Measurements from ENCODE around the gene FNBP1. TPM values are rescaled to one million over a fixed set of nuclear protein-coding genes. Genes with fewer than 3 reads are reported as not detected.

Gene FNBP1
- total and polyA plus RNA-seq, 2 experiments from 2014 or later, result 17.8 to 22.6 TPM

GRCh38 chr9:129868023-129868871 is 174.7 kb downstream of the FNBP1 start:
- 83 to 85% methylated on average over 43 to 47 of the region's 48 CpGs for WGBS, 2 experiments (ENCODE audit: low coverage in 1 of 2, low lambda C conversion rate in 2 of 2, missing lambda C conversion rate in 2 of 2)
- H3K79me2 ChIP-seq (ENCODE audit: insufficient read depth), result no peaks in the 10 kb centered on the region
- no peak for DNase-seq
- no peak overlapping the region for H3K4me3 ChIP-seq
- no peaks in the 10 kb centered on the region for H3K27me3 ChIP-seq (replicated peaks; ENCODE audit: insufficient read depth)
- no peaks in the 10 kb centered on the region for H4K20me1 ChIP-seq (ENCODE audit: insufficient read depth)
- no peaks in the 10 kb centered on the region for H3F3A ChIP-seq (ENCODE audit: insufficient read depth)
- TF ChIP-seq EZH2phosphoT487 (IDR thresholded peaks at IDR 0.05; ENCODE audit: insufficient read depth, low read depth), result no peak
- TF ChIP-seq EZH2 (IDR thresholded peaks at IDR 0.05; ENCODE audit: insufficient read depth, poor library complexity, severe bottlenecking), result no peak
- H3K4me1 ChIP-seq (ENCODE audit: insufficient read depth), result no peaks in the 10 kb centered on the region
- H3K9ac ChIP-seq, result no peak overlapping the region
- H3K36me3 ChIP-seq (ENCODE audit: low read depth), result no peaks in the 10 kb centered on the region
- no peak overlapping the region for H3K4me2 ChIP-seq (ENCODE audit: unreplicated experiment)
- in situ Hi-C loops (cut with MboI), result no loop called here
- no peaks in the 10 kb centered on the region for H3K9me2 ChIP-seq (ENCODE audit: insufficient read depth)
- no peak overlapping the region for H3K27ac ChIP-seq
- H3K9me3 ChIP-seq (ENCODE audit: low read depth), result no peaks in the 10 kb centered on the region
- no peak overlapping the region for H2AFZ ChIP-seq

GRCh38 chr9:129867136-129868022 is 175.6 kb downstream of the FNBP1 start:
- Histone ChIP-seq H3K79me2 (ENCODE audit: insufficient read depth) (no peaks in the 10 kb centered on the region), H3F3A (ENCODE audit: insufficient read depth) (no peaks in the 10 kb centered on the region), H3K4me1 (ENCODE audit: insufficient read depth) (no peaks in the 10 kb centered on the region), H3K36me3 (ENCODE audit: low read depth) (no peaks in the 10 kb centered on the region), H3K9me2 (ENCODE audit: insufficient read depth) (no peaks in the 10 kb centered on the region), H3K9me3 (ENCODE audit: low read depth) (no peaks in the 10 kb centered on the region), H3K27me3 (replicated peaks; ENCODE audit: insufficient read depth) (no peaks in the 10 kb centered on the region), H4K20me1 (ENCODE audit: insufficient read depth) (no peaks in the 10 kb centered on the region), H3K4me3 (no peak overlapping the region), H3K4me2 (ENCODE audit: unreplicated experiment) (no peak overlapping the region), H3K9ac (no peak overlapping the region), H2AFZ (no peak overlapping the region), H3K27ac (no peak overlapping the region)
- in situ Hi-C loops (cut with MboI), result no loop called here
- 77 to 83% methylated on average over 15 to 17 of the region's 17 CpGs for WGBS, 2 experiments (ENCODE audit: low coverage in 1 of 2, low lambda C conversion rate in 2 of 2, missing lambda C conversion rate in 2 of 2)
- no peak for TF ChIP-seq EZH2 (IDR thresholded peaks at IDR 0.05; ENCODE audit: insufficient read depth, poor library complexity, severe bottlenecking)
- TF ChIP-seq EZH2phosphoT487 (IDR thresholded peaks at IDR 0.05; ENCODE audit: insufficient read depth, low read depth), result no peak
- DNase-seq, result no peak

DNA sequence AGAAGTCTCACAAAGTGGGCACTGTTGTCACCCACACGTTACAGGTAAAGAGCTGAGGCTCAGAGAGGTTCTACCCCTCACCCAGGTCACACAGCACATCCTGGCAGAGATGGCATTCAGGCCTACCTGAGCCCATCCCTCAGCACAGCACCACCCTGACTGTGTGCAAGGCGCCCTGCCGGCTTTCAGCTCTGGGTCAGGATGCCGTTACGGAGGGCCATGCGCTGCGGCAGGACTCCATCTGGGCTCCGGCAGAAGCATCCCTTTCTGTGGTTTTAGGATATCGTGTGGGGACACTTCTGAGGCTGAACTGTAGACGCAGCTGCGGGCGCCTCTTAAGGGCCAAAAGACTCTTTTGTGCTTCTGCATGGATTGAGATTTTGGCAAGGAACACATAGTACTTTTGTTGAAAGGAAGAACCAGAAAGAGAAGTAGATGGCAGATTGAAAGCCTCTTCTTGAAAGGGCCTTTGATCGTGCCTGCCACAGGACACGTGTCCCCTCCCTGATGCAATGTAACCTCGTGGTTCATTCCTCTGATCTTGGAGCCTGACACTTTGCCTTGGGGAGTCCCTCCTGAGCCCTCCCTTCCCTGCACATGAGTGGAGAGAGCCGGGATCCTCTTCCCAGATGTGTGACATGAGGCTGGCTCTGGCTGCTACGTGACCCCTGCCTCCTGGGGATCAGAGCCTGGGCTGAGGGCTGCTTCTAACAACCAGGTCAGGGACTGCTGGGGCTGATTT is 176.4 kb downstream of the FNBP1 start:
- in situ Hi-C loops (cut with MboI), result no loop called here
- 69 to 73% methylated on average over 17 of the region's 17 CpGs for WGBS, 2 experiments (ENCODE audit: low coverage in 1 of 2, low lambda C conversion rate in 2 of 2, missing lambda C conversion rate in 2 of 2)
- no peak for DNase-seq
- H4K20me1 ChIP-seq (ENCODE audit: insufficient read depth), result no peaks in the 10 kb centered on the region
- no peaks in the 10 kb centered on the region for H3K79me2 ChIP-seq (ENCODE audit: insufficient read depth)
- no peaks in the 10 kb centered on the region for H3K9me3 ChIP-seq (ENCODE audit: low read depth)
- H3K9me2 ChIP-seq (ENCODE audit: insufficient read depth), result no peaks in the 10 kb centered on the region
- H2AFZ ChIP-seq, result no peak overlapping the region
- TF ChIP-seq EZH2 (IDR thresholded peaks at IDR 0.05; ENCODE audit: insufficient read depth, poor library complexity, severe bottlenecking) (no peak), EZH2phosphoT487 (IDR thresholded peaks at IDR 0.05; ENCODE audit: insufficient read depth, low read depth) (no peak)
- H3K4me2 ChIP-seq (ENCODE audit: unreplicated experiment), result no peak overlapping the region
- H3K4me3 ChIP-seq, result no peak overlapping the region
- no peaks in the 10 kb centered on the region for H3K27me3 ChIP-seq (replicated peaks; ENCODE audit: insufficient read depth)
- no peaks in the 10 kb centered on the region for H3K4me1 ChIP-seq (ENCODE audit: insufficient read depth)
- H3F3A ChIP-seq (ENCODE audit: insufficient read depth), result no peaks in the 10 kb centered on the region
- H3K36me3 ChIP-seq (ENCODE audit: low read depth), result no peaks in the 10 kb centered on the region
- no peak overlapping the region for H3K27ac ChIP-seq
- H3K9ac ChIP-seq, result no peak overlapping the region

All from GM23248 (cell line).